ENCODE results near the gene INPP4A. TPM values are rescaled to one million over a fixed set of nuclear protein-coding genes. Genes with fewer than 3 reads are reported as not detected.

INPP4A gene
- total and polyA plus RNA-seq, 2 donors (not counting 3 experiments of a cell fraction or from before 2014, with no cell fraction given), result 14.9 to 28.8 TPM

GRCh38 chr2:98488252-98488651 is 43.6 kb downstream of the INPP4A start:
- TF ChIP-seq POLR2AphosphoS5 (IDR thresholded peaks at IDR 0.05; ENCODE audit: insufficient read depth, low read depth, low read length), result no peak
- TF ChIP-seq MYC (IDR thresholded peaks at IDR 0.05; ENCODE audit: low read depth, low read length), result no peak
- TF ChIP-seq POLR2A (IDR thresholded peaks at IDR 0.05; ENCODE audit: low read depth, low read length), result no peak
- no peak for TF ChIP-seq MAX (IDR thresholded peaks at IDR 0.05; ENCODE audit: insufficient read depth, insufficient read length)
- TF ChIP-seq EZH2 (IDR thresholded peaks at IDR 0.05; ENCODE audit: borderline replicate concordance, low read depth, low read length, severe bottlenecking), result no peak
- no peak for TF ChIP-seq FOS (IDR thresholded peaks at IDR 0.05; ENCODE audit: borderline replicate concordance, insufficient read depth, low read length)
- TF ChIP-seq CTCF (IDR thresholded peaks at IDR 0.05; ENCODE audit: extremely low read depth in 1 of 2, insufficient read depth in 1 of 2, low read depth in 1 of 2, low read length in 2 of 2), result no peak
- TF ChIP-seq GATA2 (IDR thresholded peaks at IDR 0.05; ENCODE audit: insufficient read depth, insufficient read length, low read depth, low read length), result no peak
- no peak for TF ChIP-seq JUN (IDR thresholded peaks at IDR 0.05; ENCODE audit: borderline replicate concordance, insufficient read depth, insufficient read length, low read depth)
- no peak overlapping the region for H3K4me3 ChIP-seq (replicated peaks in 1 of 3; ENCODE audit: insufficient read depth in 1 of 3, low read depth in 1 of 3, low read length in 3 of 3)
- no peak overlapping the region for H2AFZ ChIP-seq (ENCODE audit: low read depth, low read length)
- CTCF ChIA-PET, result interaction anchor here (0.6 to 2.6 kb wide), 23 partner anchors 8 to 94 kb away, joined by 3 to 18 read pairs (median 7); no protein-coding TSS in a partner anchor
- H3K9me1 ChIP-seq (replicated peaks; ENCODE audit: control insufficient read depth, extremely low read depth, insufficient read depth, low read length), result no peaks in the 10 kb centered on the region
- H3K4me2 ChIP-seq (ENCODE audit: insufficient read depth, low read length), result no peak overlapping the region
- dilution Hi-C loops (cut with MboI; ENCODE audit: extremely low pct_ligation_motif_present, low sequenced_read_pairs) (no loop called here), intact Hi-C loops (cut with micrococcal nuclease) (no loop called here)
- H3K4me1 ChIP-seq (ENCODE audit: control insufficient read depth, extremely low read depth, insufficient read depth, low read length), result no peaks in the 10 kb centered on the region
- no peaks in the 10 kb centered on the region for H3K36me3 ChIP-seq (ENCODE audit: control insufficient read depth in 2 of 2, extremely low read depth in 1 of 2, insufficient read depth in 2 of 2, low read length in 2 of 2)
- POLR2A ChIA-PET, result no interaction called here
- H3K9ac ChIP-seq (replicated peaks; ENCODE audit: extremely low read depth, insufficient read depth, low read length), result no peak overlapping the region
- no peak overlapping the region for H3K27ac ChIP-seq (ENCODE audit: insufficient read depth, low read depth, low read length)
- H3K9me3 ChIP-seq (replicated peaks; ENCODE audit: control insufficient read depth, insufficient read depth, low read length), result no peaks in the 10 kb centered on the region
- BruUV-seq (replicated peaks), result no TSS peak
- no peaks in the 10 kb centered on the region for H4K20me1 ChIP-seq (replicated peaks; ENCODE audit: control insufficient read depth, extremely low read depth, insufficient read depth, low read length)
- H3K79me2 ChIP-seq (ENCODE audit: control insufficient read depth, insufficient read depth, low read length), result peaks cover 15% of the 10 kb centered on the region
- FAIRE-seq (no peak), DNase-seq (ENCODE audit: low read depth, low spot score) (no peak)
- no peaks in the 10 kb centered on the region for H3K27me3 ChIP-seq (ENCODE audit: control insufficient read depth in 2 of 2, insufficient read depth in 2 of 2, low read length in 2 of 2)

Data from endothelial cell of umbilical vein (primary cell).